IMR-90 (cell line): ENCODE measurements around the gene CXCL9.

ENCODE experiments used
- BHLHE40 ChIP-seq: fragments of 150-350 bp; IDR thresholded peaks from 2 replicates; pipeline ENCODE4 v1.6.1; 2016; ENCODE audit warnings: mild to moderate bottlenecking, low read depth, low read length
- CEBPB ChIP-seq: IDR thresholded peaks from 2 replicates; pipeline ENCODE4 v1.6.1; 2012; ENCODE audit warnings: low read depth, low read length, improper control_type of control experiment
- CTCF ChIP-seq: conservative IDR thresholded peaks from 2 replicates; pipeline ENCODE4 v1.5.1; 2012; ENCODE audit warnings: mild to moderate bottlenecking, low read depth, low read length, improper control_type of control experiment
- ELK1 ChIP-seq: fragments of 150-350 bp; IDR thresholded peaks from 2 replicates; pipeline ENCODE4 v1.6.1; 2016; ENCODE audit warnings: low read depth, mild to moderate bottlenecking, low read length, moderate library complexity, borderline replicate concordance
- FOS ChIP-seq: fragments of 150-350 bp; IDR thresholded peaks from 2 replicates; pipeline ENCODE4 v1.6.1; 2016; ENCODE audit warnings: low read depth, low read length
- MAFK ChIP-seq: IDR thresholded peaks from 2 replicates; pipeline ENCODE4 v1.6.1; 2012; ENCODE audit warnings: low read depth, low read length, improper control_type of control experiment
- MXI1 ChIP-seq: IDR thresholded peaks from 2 replicates; pipeline ENCODE4 v1.6.1; 2012; ENCODE audit warnings: low read depth, mild to moderate bottlenecking, low read length, moderate library complexity, borderline replicate concordance
- POLR2A ChIP-seq: IDR thresholded peaks from 2 replicates; pipeline ENCODE4 v1.6.1; 2012; ENCODE audit warnings: mild to moderate bottlenecking, low read depth, low read length
- RAD21 ChIP-seq: IDR thresholded peaks from 2 replicates; pipeline ENCODE4 v1.6.1; 2012; ENCODE audit warnings: low read length, improper control_type of control experiment
- RCOR1 ChIP-seq: IDR thresholded peaks from 2 replicates; pipeline ENCODE4 v1.6.1; 2012; ENCODE audit warnings: mild to moderate bottlenecking, low read length, improper control_type of control experiment; ENCODE audit not compliant: insufficient replicate concordance
- RFX5 ChIP-seq: IDR thresholded peaks from 2 replicates; pipeline ENCODE4 v1.8.0; 2012; ENCODE audit warnings: low read depth, mild to moderate bottlenecking, low read length, moderate library complexity
- SMC3 ChIP-seq: fragments of 150-350 bp; IDR thresholded peaks from 2 replicates; pipeline ENCODE4 v1.6.1; 2016; ENCODE audit warnings: low read depth, mild to moderate bottlenecking, antibody characterized with exemption, low read length, moderate library complexity
- USF2 ChIP-seq: fragments of 150-350 bp; IDR thresholded peaks from 2 replicates; pipeline ENCODE4 v1.6.1; 2017; ENCODE audit warnings: mild to moderate bottlenecking, antibody characterized with exemption, low read length, low read depth

- TF ChIP-seq CTCF (no peak), CEBPB (no peak), MAFK (no peak), POLR2A (no peak), USF2 (no peak), RAD21 (no peak), SMC3 (no peak), ELK1 (no peak), MXI1 (no peak), RCOR1 (no peak), BHLHE40 (no peak), RFX5 (no peak), FOS (no peak)
Observed at GRCh38 chr4:75997081-75997480, 10.2 kb downstream of the CXCL9 start.
